HG02885 (cell line): ENCODE results near the gene BMP7.

Experiments used
- ATAC-seq: cut with Tn5 transposase; IDR thresholded peaks from one replicate; pipeline ENCODE4 v1.9.1; 2021; ENCODE audit warnings: mild to moderate bottlenecking; ENCODE audit not compliant: unreplicated experiment, poor library complexity

The BMP7 gene

DNA sequence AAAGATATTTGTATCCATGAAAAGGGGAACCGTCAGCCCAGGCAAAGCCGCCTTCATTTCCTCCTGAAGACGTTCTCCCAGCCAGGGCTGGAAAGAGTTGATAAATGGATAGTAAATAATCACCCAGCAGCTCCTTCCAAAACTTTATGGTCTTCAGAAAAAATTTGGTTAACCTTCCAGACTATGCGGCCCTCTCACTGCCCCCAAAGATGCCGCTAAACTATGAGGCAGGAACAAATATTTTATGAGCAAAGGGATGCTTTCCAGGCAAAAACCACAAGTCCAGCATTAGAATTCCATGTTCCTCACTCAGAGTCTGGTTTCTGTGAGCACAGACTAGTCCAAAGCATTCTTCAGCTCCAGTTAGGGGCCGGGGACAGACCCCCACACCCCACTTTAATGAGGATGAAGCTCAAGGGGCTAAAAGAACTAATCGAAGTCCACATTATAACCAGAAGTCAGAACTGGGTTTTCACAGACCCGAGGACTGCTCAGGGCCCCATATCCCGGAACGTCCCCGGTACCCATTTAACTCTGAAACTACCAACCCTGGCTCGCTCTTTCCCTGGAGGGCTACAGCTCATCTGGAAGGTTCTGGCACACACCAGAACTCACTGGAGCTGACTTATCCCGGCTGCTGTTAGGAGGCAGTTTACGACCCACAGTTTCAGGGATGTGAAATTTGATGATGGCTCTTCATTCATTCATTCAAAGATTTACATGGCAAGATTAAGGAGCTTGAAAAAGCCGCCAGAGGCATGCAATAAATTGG lies 29.4 kb downstream of the BMP7 start:
- ATAC-seq, result no peak

DNA sequence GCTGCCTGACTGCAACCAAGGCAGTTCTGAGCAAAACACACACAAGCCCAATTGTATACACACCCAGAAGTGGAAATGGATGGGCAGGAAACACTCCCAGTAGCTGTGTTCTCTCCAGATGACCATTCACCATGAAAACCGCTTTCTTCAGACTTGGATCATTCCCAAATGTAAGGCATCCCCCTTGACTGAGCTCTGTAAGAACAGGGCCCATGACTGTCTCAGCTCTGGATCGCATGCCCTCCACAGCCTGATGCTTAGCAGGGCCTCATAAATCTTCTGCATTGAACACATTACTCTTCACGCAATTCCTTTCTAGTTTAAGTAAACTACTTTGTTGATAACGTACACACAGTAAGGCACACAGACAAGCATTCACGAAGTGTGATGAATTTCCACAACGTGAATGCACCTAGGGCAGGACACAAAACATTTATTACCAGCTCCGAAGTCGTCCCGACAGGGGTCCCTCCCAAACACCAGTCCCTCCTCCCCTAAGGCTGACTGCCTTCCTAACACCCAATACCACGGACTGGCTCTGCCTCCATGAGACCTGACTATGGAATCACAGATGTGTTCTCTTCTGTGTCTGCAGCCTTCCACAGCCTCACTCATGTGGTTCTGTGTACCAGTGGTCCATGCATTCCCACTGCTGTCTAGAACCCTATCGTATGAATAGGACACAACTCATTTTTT lies 31.7 kb downstream of the BMP7 start:
- ATAC-seq, result no peak

DNA sequence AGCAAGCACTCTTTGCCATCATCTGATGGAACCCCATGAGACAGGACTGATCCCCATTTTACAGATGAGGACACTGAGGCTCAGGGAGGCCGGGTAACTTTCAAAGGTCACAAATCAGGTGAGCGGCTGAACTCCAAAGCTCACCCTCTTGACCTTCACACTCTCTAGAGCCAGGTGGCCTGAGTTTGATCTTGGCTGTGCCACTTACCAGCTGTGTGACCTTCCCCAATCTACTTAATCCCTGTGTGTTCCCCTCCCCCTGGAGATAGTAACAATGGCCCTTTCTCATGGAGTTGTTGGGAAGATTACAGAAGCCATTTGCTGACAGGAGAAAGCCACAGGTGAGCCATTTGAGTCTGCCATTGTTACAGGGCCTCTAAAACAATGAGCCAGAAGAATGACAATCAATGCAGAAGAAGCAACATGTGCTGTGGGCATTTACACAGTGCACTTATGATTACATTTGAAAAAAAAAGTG lies 34.5 kb downstream of the BMP7 start:
- no peak for ATAC-seq

DNA sequence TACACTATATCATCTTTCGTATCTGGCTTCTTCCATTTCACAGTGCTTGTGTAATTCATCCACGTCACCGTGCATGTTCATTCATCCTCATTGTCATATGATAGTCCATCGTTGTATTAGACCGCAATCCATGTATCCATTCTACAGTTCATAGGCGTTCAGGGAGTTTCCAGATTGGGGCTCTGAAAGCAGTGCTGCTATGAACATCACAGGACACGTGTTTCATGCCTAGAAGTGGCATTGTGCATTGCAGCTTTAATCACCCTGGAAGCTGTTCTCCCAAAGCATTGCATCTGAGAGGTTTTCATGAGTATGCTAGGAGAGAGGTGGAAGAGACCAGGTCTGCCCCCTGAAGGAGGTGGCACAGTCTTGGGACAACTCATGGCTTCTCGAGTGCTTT lies 35.3 kb downstream of the BMP7 start:
- no peak for ATAC-seq

DNA sequence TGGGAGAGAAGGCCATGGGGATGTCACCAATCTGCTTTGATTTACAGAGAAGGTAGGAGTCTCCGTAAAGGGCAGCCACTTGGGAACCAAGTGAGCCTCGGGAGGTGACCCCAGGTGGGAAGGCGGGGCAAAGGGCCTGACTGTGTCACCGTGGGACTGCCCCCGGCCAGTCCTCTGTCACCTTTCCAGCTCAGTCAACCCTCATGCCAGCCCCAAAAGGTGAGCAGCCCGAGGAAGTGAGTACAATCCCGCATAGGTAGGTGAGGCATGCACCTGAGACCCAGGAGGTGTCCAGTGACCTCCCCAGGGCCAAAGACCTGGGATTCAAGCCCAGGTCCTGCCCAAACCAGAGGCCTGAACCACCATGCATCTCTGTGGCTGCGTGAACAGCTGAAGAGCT lies 36.2 kb downstream of the BMP7 start:
- no peak for ATAC-seq

DNA sequence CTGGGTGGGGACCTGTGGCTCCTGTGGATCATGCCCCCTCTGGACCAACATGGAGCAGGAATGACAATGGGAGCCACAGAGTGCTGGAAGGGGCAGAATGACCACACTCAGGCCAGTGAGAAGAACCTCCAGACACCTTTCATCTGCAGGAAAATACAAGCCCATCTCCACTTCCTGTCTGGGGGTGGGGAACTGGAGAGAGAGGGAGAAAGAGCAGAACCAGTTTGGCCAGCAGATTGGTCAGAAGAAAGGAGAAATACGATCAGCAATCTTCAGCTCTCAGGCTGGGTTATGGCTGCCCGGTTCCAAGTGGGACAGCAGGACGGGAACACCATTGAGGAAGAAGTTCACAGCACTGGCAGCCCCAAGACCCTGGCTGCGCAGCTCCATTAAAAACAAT lies 37.0 kb downstream of the BMP7 start:
- no peak for ATAC-seq

DNA sequence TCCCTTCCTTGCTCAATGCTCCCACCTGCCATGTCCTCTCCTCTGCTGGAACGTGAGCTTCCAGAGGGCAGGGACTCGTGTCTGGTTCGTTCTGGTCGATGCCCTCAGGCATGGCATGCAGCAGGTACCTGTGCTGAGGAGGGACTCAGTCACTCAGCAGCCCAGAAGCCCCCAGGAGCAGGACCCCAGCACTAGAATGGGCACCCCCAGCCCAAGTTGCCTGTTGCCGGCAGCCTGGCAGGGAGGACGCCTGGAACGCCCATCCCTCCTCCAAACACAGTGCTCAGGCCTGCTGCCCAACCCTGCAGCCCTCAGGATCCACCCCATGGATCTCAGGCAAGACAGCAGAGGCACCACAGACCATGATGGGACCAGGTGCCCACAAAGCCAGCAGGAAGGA lies 40.6 kb downstream of the BMP7 start:
- ATAC-seq, result no peak

DNA sequence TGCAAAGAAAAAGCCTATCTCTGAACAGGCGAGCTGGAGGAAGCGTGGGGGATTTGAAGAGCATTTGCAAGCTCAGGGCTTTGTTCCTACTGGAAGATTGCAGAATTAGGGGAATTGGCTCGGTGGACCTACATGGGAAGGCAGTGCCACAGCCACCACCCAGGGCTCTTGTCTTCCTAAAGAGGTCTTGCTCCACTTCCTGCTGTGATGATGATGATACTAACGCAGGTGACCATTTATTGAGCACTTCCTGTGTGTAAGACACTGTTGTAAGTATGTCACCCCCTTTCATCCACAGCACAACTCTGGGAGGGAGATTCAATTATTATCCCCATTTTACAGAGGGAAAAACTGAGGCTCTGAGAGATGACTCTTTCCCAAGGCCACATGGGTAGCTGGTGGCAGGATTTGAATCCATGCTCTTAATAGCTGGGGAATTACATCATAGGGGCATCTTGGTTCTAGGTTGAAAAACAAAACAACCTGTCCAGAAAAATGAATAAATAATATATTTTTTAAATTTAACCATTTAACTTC lies 41.2 kb downstream of the BMP7 start:
- no peak for ATAC-seq

DNA sequence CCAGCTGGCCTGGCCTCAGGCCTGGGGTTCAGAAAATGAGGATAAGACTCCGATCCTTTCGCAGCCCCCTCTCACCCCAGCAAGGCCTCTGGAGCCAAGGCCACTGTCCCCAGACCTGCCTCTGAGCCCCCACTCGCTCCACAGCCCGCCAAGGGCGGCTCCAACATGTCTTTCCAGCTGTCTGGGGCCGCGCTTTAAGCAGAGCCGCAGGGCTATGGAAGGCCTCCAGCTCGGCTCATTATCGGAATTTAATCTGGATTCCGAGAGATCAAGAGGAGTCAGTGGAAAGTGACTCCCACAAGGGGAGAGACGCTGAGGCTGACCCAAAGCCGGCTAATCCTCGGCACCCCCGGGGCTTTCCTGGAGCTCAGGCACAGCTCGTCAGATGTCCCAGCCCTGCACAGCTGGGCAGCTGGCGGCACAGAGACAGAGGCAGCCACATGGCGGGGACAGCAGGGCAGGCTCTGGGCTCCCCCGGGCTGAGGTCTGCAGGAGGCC lies 41.8 kb downstream of the BMP7 start:
- ATAC-seq, result no peak

DNA sequence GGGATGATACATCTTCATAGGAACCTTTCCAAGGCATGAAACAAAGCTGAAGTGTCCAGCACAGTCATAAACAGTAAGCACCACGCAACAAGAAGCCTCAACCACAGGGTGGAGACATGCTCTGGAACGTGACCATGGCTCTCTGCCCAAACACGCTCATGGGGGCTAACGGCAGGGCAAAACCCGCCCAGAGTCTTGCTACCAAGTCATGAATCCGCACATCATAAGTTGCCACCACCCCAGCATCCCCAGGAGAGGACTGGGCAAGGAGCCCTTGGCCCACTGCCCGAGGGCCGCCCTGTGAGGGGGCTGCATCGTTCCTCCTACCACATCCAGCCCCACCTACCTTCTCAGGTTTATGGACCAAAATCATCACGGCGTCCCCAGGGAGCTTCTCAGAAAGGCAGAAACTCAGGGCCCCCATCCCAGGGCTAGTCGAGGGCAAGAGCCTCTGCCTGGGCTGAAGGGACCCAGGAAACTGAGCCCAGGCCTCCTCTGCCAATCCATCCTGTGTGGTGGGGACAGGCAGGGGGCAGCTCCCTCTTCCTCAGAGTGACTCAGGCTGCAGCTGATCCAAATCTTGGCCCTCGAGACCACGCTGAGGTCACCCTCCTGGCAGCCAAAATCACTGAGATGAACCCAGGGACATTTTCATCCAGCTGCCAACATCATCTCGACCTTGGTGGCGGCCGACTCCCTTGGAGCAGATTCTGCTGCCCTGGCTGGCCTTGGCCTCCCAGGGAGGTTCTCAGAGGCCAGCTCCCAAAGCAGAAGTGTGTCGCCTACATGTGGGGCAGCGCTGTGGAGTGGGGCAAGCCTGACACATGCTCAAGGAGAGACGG lies 42.6 kb downstream of the BMP7 start:
- ATAC-seq, result no peak

DNA sequence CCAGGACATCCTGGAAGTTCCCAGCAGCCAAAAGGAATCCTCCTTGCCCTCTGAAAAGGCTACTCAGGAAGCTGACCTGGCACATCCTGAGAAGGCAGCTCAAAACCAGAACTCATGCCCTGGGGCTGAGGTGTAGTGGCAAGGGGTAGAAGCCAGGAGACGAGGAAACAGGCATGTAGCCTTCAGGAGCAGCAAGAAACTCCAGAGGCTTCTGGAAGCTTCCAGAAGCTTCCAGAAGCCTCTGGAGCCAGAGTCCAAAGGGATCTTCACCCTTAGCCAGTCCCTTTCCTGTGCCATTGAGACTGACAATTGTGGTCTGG lies 43.9 kb downstream of the BMP7 start:
- ATAC-seq, result no peak

DNA sequence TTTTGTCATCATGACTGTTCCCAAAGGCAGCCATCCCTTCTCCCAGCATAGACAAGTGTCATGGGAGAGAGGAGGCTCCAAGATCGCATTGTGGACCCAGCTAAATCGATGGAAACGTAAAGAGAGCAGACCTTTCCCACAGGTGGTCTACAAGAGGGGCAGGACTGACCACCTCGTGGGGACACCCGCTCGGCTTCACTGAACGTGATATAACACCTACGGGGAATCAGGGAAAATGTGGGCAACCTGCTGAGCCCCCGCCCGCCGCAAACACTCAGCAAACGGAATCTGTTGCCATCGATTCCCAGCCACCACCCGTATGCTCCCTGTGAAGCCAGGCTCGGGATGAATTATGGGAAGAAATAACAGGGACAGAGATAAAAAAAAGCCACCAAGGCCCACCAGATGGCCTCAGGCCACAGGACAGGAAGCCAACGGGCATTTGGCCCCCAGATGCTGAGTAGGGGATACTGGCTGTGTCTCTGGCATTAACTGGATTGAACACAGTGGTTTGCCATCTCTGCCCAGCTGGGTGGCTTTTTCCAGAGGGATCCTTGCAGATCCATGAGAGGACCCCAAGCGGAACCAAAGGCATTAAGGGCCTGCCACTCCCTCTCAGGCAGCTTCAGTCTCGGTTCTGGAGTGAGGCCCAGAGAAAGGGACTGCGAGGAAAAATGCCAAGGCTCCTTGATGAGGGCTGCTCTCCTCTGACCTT lies 44.4 kb downstream of the BMP7 start:
- ATAC-seq, result no peak

DNA sequence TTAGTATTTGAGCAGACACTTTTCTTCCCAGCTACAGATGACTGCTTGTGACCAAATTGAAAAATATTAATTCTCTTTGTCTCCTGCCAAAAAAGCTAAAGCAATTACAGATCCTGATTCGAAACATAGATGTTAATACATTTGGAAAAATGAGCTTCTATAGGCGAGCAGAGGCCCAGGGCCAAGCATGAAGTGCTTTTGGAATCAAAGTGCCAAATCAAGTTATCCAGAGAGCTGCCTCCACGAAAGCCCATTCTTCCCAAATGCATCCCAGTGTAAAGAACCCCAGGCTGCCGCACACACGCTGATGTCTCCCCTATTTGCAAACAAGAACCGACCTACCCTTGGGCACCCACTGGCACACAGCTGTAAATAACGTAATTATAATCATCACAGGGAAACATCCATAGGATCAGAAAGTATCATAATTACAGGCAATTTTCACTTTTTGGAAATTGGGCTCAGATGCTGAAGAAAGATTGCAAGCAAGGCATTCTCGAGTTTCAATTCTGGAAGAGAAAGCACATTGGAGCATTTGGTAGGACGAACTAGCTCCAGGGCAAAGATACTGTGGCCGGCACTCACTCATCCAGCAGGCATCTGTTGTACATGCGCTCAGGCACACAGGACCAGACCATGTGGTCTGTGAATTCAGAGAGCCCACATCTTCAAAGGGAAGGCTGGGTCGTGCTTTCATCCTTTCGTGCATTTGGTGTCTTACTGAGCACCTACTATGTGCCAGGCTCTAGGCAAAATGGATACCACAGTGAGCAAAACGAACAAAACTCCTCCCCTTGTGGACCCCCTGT lies 45.9 kb downstream of the BMP7 start:
- ATAC-seq, result no peak

DNA sequence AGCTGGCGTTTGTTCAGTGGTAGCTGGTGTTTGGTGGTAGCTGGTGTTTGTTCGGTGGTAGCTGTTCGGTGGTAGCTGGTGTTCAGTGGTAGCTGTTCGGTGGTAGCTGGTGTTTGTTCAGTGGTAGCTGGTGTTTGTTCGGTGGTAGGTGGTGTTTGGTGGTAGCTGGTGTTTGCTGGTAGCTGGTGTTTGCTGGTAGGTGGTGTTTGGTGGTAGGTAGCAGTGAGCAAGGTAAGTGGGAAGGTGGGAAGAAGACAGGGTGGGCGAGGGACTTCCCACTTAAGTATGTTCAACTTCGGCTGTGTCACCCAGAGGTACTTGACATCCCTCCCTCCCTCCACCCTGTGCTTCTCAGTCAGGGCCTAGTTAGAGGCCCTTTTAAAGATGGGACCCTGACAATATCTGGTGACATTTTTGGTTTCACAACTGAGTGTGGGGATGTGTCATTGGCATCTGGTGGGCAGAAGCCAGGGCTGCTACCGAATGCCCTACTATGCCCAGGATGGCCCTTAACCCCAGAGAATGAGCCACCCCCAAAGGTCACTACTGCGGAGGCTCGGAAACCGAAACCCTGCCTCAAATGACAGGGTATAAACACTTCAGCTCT lies 47.3 kb downstream of the BMP7 start:
- ATAC-seq, result no peak

DNA sequence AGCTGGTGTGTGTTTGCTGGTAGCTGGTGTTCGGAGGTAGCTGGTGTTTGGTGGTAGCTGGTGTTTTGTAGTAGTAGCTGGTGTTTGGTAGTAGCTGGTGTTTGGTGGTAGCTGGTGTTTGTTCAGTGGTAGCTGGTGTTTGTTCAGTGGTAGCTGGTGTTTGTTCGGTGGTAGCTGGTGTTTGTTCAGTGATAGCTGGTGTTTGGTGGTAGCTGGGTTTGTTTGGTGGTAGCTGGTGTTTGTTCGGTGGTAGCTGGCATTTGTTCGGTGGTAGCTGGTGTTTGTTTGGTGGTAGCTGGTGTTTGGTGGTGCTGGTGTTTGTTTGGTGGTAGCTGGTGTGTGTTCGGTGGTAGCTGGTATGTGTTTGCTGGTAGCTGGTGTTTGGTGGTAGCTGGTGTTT lies 48.0 kb downstream of the BMP7 start:
- ATAC-seq, result no peak

DNA sequence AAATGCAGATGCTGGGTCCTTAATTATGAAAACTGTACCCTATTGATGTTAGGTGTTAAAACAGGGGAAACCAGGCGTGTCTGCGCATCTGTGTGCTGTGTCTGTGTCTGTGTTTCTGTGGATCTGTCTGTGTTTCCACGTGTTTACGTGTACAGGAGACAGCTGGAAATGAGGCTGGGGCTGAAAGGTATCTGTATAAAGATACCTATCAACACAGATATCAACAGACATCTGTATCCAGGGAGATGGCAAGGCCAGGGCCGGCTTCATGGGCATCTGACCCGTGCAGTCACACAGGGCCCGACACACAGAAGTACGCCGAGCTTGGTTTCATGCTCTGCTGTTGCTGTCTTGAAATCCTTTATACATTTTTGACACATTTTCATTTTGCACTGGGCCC lies 48.6 kb downstream of the BMP7 start:
- ATAC-seq, result no peak

DNA sequence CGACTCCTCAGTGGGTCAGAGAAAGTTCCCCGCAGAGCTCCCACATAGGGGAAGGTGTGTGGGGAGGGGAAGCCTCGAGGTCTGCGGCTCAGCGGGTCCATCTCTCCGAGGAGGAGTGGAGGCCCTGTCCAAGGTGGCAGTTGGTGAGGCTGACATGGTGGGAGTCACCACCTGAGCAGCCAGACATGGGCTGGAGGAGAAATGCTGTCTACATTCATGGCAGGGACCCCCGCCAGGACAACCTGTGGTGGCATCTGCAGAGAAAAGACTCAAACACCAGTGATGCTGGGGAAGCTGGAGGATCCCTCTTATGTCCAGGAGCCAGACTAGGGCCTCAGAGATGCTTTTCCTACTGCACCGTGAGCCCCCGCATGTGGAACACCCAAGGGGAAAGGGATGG lies 49.8 kb downstream of the BMP7 start:
- ATAC-seq, result no peak

DNA sequence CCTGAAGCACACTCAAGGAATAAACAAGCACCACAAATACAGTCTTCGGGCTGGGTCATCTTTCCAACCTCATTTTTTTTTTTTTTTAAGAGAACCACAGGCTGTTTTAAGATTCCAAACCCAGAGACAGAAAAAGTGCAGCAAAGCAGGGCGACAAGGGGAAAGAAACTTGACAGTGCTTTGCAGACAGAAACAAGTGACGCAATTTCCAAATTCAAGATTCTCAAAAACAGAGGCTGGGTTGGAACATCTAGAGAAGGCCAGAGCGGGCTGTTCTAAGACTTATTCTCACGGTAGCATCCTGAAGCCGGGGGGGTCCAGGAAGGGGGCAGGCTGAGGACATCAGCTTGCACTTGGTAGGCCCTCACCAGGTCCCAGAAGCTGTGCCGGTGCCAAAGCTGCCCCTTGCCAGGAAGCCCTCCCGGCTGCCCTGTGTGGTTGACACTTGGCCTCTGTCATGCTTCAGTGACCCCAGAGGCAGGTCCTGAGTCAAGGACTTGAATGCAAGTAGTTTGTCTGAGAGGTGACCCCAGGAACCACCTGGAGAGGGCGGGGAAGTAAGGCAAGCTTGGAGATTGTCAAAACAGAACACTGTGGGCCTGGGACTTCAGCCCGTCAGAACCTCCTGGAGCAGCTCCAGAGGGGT lies 50.5 kb downstream of the BMP7 start:
- ATAC-seq, result no peak
